HG03469 (cell line): Measurements from ENCODE around the gene ZNF235.
"Not testable (repeated sequence)": the region's sequence is repeated elsewhere in the genome, so short reads cannot be mapped to it uniquely, and the experiment has no call there.

Experiments used
- ATAC-seq: cut with Tn5 transposase; IDR thresholded peaks from one replicate; pipeline ENCODE4 v1.9.1; 2021; ENCODE audit warnings: mild to moderate bottlenecking, moderate library complexity, moderate number of reproducible peaks; ENCODE audit not compliant: unreplicated experiment

The ZNF235 gene

DNA sequence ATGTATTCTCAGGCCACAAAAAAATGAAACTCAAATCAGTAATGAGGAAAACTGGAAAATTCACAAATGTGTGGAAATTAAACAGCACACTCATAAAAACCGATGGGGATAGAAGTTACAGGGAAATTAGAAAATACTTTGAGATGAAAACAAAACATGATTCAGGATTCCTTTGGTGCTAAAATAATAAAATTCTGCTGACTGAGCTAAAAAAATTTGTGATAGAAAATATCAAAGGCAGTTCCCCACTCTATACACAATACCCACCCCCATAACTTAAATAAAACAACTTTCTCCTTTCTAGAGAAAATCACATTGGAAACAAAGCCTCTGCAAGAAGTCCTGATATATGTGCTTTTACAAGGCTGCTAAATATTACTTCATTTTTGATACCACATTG lies 46.7 kb downstream of the ZNF235 start:
- ATAC-seq: no peak

DNA sequence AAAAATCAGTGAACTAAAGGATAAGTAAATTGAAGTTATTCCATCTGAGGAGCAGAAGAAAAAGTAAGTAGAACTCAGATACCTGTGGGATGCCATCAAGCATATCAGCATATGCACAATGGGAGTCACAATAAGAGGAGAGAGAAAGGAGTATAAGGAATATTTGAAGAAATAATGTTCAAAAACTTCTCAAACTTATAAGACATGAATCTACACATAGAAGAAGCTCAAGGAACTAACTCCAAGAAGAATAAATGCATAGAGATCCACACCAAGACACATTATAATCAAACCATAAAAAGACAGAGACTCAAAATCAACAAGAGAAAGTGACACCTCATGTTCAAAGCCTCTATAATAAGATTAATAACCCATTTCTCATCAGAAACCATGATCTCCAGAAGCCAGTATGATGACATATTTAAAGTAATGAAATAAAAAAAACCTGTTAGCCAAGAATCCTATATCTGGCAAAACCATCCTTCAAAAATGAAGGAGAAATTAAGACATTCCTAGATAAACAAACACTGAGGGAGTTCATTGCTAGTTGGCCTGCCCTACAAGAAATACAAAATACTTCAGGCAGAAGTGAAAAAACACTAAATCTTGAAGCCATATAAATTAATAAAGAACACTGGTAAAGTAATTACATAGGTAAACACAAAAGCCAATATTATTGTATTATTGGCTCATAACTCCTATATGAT lies 49.0 kb downstream of the ZNF235 start:
- ATAC-seq: no peak

DNA sequence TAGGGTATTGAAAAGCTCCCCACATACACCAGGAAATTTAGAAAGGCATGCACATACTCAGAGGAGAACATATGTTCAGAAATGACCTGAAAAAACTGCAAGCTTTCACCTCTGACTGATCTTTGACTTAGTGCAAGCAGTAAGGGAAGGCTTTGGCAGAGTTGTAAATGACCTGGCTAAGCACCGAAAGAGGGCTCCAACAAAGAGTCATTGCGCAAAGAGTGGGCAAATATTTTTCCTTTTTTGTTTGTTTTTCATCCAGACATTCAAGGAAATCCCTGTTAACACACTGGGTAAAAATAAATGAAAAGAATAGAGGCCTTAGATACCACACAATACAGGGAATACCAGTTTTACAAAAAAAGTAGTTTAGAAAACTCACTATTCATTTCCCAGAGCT lies 50.3 kb downstream of the ZNF235 start:
- ATAC-seq: no peak

DNA sequence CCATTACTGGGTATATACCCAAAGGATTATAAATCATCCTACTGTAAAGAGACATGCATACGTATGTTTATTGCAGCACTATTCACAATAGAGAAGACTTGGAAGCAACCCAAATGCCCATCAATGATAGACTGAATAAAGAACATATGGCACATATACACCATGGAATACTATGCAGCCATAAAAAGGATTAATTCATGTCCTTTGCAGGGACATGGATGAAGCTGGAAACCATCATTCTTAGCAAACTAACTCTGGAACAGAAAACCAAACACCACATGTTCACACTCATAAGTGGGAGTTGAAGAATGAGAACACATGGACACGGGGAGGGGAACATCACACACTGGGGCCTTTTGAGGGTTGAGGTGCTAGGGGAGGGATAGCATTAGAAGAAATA lies 51.4 kb downstream of the ZNF235 start:
- not testable (repeated sequence) for ATAC-seq

DNA sequence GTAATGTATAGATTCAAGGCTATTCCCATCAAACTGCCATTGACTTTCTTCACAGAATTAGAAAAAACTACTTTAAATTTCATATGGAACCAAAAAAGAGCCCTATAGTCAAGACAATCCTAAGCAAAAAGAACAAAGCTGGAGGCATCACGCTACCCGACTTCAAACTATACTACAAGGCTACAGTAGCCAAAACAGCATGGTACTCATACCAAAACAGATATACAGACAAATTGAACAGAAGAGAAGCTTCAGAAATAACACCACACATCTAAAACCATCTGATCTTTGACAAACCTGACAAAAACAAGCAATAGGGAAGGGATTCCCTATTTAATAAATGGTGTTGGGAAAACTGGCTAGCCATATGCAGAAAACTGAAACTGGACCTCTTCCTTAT lies 52.5 kb downstream of the ZNF235 start:
- ATAC-seq: not testable (repeated sequence)

DNA sequence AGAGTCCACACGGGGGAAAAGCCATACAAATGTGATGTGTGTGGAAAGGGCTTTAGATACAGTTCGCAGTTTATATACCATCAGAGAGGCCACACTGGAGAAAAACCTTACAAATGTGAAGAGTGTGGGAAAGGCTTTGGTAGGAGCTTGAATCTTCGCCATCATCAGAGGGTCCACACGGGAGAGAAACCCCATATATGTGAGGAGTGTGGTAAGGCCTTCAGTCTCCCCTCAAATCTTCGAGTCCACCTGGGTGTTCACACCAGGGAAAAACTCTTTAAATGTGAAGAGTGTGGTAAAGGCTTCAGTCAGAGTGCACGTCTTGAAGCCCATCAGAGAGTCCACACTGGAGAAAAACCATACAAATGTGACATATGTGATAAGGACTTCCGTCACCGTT lies 68.4 kb downstream of the ZNF235 start:
- no peak for ATAC-seq
